COLO668 (cell line): Measurements from ENCODE around the gene PKP4.
"Not testable (repeated sequence)": the region's sequence is repeated elsewhere in the genome, so short reads cannot be mapped to it uniquely, and the experiment has no call there.

ENCODE experiments used
- DNase-seq: peaks from one replicate; lab custom pipeline; 2025; ENCODE audit not compliant: unreplicated experiment; lab: John Stamatoyannopoulos, UW

PKP4 gene, protein sequence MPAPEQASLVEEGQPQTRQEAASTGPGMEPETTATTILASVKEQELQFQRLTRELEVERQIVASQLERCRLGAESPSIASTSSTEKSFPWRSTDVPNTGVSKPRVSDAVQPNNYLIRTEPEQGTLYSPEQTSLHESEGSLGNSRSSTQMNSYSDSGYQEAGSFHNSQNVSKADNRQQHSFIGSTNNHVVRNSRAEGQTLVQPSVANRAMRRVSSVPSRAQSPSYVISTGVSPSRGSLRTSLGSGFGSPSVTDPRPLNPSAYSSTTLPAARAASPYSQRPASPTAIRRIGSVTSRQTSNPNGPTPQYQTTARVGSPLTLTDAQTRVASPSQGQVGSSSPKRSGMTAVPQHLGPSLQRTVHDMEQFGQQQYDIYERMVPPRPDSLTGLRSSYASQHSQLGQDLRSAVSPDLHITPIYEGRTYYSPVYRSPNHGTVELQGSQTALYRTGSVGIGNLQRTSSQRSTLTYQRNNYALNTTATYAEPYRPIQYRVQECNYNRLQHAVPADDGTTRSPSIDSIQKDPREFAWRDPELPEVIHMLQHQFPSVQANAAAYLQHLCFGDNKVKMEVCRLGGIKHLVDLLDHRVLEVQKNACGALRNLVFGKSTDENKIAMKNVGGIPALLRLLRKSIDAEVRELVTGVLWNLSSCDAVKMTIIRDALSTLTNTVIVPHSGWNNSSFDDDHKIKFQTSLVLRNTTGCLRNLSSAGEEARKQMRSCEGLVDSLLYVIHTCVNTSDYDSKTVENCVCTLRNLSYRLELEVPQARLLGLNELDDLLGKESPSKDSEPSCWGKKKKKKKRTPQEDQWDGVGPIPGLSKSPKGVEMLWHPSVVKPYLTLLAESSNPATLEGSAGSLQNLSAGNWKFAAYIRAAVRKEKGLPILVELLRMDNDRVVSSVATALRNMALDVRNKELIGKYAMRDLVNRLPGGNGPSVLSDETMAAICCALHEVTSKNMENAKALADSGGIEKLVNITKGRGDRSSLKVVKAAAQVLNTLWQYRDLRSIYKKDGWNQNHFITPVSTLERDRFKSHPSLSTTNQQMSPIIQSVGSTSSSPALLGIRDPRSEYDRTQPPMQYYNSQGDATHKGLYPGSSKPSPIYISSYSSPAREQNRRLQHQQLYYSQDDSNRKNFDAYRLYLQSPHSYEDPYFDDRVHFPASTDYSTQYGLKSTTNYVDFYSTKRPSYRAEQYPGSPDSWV

DNA sequence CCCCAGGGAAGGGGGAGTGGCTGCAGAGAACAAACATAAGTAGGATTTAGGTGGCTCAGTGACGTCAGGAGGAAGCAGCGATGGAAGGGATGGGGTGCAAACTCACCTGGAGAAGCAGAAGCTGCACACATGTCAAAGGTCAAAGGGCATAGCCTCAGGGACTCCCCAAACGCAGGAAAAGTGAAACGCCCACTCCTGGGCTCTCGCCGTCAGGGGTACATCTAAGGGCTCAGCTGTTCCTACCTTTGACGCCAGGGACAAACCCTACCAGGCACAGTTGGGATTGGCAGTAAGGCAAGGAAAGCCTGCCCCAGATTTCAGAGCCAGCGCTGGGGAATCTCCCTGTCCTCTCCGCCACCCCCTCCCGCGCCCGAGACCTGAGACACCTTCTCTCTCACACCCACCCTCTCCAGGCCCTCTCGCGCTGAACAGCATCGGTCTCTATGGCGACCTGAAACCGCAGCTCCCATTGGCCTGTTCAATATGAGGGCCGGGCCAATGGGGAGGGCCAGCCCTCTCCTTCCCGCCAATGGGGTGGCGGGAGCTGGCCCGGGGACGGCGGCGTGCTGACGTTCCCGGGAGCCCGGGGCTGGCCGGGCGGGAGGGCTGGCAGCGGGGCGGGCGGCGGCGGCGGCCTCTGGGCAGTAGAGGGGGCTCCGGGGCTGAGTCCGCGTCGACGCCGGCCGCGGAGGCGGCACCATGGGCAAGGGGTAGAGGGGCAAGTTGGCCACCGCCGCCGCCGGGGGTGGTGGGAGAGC, at the start of gene PKP4, which contains the start of gene CCDC148:
PKP4 (plus strand) TSS at position 644 of the 758 bp plus-strand sequence. CDS start 76,233 bp downstream, outside the sequence.
CCDC148 (minus strand) TSS at position 445 of the 758 bp plus-strand sequence; CDS start at position 131, 314 bp downstream.
- peak; percentile 95 for DNase-seq

DNA sequence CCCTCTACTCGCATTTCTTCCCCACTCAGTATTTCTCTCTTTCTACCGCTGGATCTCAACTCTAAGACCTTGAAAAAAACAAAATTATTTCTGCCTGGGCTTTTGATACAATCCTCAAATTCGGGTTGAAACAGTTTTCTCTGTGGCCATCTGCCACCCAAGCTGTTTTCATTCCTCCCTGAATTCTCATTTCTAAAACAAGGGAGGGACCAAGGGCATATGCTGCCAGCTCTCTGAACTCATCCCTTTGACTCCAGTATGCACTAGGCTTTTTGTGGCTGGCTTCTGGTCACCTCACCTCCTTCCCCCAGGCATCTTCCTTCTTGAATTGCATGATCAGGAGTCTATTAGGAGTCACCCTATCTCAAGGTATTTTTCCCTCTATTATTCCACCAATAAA, 49.7 kb upstream of the PKP4 start:
- no peak for DNase-seq

DNA sequence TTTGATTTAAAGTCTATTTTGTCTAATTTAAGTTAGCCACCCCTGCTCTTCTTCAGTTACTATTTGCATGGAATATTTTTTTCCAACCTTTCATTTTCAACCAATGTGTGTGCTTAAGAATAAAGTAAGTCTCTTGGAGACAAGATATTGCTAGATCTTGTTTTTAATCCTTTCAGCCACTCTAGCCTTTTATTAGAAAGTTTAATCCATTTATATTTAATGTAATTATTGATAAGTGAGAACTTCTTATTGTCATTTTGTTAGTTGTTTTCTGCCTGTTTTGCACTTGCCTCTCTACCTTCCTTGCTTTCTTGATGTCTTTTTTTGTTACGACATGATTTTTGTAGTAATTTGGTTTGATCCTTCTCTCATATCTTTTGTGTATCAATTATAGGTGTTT, 46.6 kb upstream of the PKP4 start:
- no peak for DNase-seq

DNA sequence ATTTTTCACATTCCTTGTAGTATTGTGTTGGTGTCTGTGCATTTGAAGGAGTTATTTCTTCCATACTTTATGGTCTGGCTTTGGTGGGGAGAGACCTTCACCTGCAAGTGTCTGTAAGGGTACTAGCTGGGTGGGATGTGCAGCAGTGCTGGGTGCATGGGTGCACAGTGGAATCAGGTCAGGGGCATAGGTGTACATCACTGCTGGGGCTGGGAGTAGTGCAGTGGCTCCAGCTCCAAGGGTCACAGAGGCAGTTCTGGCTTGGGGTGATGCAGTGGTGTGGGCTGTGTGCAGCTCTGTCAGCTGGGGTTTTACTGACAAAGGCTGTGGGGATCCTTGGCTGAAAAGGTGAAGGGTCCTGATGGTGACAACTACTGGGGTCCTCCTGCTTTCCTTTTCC, 45.0 kb upstream of the PKP4 start:
- DNase-seq: no peak

DNA sequence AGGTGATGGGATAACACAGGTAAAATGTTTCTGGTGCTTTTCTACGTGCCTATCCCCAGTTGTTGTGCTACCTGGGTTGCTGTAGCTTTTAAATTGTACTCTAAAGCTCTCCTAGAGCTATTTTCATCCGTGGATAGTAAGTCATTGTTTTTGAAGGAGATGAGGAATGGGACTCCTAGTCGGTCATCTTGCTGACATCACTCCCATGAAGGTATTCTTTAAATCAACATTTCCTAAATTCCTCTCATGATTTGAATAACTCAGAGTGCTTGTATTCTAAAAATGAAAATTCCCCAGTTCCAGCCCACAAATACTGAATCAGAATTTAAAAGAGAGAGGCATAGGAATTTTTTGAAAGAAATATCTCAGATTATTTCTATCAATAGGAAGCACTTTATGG, 44.5 kb upstream of the PKP4 start:
- no peak for DNase-seq

DNA sequence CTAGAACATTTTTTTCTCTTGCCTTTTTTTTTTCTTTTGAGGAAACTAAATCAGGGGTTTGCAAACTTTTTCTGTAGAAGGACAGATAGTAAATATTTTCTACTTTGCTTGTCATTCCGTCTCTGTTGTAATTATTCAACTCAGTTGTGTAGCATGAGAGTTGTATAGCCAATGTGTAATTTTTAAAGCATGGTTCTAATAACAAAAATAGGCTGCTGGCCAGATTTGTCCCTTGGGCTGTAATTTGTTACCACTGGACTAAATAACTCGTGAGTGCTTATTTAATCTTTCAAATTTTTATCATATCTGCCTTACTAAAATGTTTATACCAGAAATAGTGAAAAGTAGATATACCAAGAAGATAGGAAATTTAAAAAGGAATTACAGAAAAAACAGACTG, 43.2 kb upstream of the PKP4 start:
- DNase-seq: no peak

DNA sequence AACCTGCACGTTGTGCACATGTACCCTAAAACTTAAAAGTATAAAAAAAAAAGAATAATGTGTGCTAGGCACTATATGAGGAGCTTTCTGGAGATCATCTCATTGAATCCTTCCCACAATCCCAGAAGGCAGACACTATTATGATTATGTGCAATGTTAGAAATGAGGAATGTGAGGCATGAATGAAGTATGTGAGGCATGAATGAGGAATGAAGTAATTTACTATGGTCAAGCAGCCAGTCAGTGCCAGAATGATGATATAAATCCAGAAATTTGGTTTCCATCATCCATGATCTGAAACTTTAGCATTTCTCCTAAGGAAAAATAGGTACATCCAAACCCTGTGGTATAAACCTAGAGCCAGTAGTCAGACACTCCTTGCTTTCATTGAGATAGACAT, 42.2 kb upstream of the PKP4 start:
- no peak for DNase-seq

DNA sequence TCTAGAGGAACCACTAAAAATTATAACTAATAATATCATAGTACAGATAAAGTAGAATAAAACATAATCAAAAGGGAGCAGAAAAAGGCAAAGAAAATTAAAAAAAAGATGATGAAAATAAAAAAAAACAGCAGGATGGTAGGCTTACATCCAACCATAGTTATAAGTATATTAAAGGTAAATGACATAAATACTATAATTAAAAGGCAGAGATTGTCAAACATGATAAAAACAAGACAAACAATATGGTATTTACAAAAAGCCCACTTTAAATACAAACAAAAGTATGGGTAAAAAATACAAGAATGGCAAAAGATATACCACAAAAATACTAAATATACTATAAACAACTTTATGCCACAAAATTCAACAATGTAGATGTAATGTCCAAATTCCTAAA, 24.6 kb upstream of the PKP4 start:
- no peak for DNase-seq

DNA sequence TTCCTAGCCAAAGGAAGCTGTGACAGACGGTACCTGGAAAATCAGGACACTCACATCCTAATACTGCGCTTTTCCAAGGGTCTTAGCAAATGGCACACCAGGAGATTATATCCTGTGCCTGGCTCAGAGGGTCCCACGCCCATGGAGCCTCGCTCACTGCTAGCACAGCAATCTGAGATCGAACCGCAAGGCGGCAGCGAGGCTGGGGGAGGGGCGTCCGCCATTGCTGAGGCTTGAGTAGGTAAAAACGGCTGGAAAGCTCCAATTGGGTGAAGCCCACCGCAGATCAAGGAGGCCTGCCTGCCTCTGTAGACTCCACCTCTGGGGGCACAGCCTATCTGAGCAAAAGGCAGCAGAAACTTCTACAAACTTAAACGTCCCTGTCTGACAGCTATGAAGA, 23.0 kb upstream of the PKP4 start:
- not testable (repeated sequence) for DNase-seq

DNA sequence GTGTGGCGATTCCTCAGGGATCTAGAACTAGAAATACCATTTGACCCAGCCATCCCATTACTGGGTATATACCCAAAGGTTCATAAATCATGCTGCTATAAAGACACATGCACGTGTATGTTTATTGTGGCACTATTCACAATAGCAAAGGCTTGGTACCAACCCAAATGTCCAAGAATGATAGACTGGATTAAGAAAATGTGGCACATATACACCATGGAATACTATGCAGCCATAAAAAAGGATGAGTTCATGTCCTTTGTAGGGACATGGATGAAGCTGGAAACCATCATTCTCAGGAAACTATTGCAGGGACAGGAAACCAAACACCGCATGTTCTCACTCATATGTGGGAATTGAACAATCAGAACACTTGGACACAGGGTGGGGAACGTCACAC, 17.7 kb upstream of the PKP4 start:
- DNase-seq: not testable (repeated sequence)

DNA sequence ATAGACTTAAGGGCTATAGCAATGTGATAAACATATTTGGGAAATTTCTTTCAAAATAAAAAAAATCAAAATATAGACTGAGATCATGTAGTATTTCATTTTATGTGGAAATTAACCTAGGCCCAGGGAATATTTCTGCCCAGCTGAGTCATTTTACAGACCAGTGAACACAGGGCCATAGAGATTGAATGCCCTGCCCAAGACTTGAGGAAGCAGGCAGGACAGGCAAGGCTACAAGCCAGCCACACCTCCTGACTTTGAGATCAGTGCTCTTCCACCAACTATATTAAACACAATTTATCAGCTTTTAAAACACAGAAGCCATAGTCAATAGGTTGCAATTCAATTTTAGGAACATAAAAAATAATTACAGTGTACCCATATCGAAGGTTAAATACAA, 13.1 kb upstream of the PKP4 start:
- DNase-seq: no peak

DNA sequence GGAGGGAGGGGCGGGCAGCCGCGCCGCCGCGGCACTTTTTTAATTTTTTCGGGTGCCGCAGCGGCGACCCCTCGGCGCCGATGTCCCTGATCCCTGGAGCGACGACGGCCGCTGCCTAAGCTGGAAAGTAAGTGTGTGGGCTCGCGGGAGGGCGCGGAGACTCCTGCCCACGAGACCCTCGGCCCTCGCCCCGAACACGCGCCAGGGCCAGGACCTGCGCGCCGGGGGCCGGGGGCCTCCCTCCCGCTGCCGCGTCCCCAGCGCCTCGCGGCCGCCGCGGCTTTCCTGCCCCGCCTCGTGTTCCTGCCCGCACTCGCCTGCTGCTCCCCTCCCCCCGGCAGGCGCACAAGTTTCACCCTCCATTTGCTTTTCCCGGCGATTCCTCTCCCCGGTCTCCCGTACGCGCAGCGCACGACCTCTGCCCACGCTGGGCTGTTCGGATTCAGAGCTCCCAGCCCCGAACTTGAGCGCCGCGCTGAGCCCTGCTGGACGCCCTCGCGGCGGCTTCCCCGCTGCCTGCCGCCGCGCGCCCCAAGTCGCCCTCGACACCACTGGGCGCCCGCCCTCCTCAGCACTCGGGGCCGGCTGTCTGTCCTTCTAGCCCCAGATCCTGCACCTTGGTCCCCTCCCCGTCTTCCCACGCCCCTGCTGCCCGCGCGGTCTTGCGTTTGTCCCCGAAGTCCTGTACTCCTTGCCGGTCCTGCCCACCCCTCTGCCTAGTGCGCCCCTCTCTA, 507 bp downstream of the PKP4 start:
- peak; percentile 76 for DNase-seq

DNA sequence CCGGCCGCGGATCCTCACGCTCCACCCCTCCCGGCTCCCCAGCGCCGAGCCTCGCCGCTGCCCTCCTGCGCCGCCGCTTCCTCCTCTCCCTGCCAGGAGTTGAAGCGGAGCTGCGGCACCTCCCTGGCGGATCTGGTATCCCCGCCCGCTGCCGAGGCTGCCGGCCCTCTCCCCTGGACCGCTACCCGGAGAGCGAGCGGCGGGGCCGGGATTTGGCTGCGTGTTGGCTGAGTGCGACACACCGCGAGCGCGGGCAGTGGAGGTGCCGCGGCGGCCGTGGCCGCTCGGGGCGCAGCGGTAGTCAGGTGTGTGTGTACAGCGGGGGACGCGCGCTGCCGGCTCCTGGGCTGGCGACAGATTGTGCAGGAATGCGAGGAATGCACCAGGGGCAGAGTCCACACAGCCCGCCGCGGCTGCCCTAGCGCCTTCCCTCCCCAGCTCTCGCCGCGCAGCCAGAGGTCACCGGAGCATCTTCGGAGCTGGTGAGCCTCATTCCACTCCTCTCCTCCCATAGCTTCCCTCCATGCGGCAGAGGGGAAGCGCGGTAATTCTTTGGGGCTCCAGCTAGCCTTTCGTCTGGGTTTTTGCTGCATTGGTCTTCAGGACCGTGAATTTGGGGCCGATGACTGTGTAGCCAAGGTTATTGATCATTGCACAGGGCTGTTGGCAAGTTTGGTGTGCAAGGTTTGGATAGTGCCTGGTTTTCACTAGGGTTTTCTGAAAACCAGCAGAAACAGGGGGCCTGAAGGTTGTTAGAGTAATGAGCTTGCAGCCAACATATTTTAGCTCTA, 1.3 kb downstream of the PKP4 start:
- peak; percentile 88 for DNase-seq

DNA sequence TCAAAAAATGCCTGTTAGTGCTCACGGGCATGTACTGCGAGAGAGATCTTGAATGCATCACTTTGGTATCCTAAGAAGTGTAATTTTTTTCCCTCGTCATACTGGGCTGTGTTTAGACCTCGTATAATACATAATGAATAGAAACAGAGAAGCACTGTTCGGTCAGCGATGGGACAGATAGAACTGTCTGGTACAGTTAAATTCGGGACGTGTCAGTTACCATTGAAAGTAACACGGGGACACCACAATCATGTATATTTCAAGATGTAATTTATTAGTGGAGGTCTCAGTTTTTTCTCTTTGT, 1.8 kb downstream of the PKP4 start:
- DNase-seq: no peak

DNA sequence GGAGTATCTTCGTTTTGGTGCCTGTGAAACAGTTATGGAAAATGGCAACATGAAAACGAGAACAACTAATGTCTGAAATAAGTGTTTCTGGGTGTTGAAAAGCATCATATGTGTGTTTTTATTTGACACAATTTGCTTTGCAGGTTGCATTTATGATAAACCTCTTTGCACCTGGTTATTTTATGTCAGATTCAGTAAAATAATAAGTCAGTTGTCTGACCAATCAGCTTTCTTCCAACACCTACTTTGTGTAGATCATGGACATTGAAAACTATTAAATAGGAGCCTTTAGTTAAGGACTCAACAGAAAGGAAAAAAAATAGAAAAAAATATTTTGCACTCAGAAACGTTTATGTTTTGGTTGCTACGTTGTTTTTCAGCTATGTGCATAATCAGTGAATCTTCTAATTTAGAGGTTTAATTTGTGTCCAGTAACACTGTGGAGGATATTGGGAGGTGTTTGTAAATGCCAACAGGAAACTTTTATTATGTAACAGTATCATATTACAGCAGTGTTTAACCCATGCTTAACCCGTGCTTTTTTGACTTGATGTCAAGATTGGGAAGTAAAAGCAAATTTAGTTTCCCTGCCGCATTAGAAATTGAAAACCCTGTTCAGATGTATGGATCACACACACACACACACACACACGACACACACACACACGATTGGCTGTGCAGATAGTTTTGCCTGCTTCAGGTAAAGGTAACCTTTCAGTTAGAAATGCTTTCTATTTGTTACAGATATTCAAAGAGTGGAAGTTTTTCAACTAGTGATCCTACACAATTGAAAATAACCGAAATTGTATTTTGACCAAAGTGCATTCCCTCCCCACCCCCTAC, 2.6 kb downstream of the PKP4 start:
- no peak for DNase-seq

DNA sequence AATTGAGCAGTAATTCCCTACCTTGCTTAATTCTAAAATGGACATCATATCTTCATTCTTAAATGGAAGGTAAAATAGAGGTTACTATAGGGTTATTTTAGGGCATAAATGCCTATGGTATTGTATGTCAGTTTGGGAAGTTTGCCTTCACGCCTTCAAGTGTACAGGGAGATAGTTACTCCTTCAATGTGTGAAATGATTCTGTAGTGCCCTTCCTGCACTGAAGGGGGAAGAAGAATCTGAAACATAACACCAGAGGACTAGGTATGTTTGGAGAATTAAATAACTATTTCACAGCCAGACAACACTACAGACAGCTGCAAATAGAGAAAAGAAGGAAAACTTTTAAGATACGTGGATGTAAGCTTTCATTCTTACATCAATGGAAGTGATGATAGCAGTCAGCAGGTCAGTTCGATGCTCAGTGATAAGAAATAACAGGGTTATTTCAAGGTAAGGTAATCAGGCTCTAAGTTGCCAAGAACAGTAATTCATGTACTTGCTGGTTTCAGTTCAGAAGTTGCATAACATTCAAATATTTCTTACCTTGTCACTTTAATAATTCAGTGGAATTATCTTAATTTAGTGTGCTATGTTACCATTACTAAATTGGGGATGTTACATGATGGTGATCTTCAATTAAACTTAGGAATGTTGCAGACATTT, 4.0 kb downstream of the PKP4 start:
- no peak for DNase-seq

DNA sequence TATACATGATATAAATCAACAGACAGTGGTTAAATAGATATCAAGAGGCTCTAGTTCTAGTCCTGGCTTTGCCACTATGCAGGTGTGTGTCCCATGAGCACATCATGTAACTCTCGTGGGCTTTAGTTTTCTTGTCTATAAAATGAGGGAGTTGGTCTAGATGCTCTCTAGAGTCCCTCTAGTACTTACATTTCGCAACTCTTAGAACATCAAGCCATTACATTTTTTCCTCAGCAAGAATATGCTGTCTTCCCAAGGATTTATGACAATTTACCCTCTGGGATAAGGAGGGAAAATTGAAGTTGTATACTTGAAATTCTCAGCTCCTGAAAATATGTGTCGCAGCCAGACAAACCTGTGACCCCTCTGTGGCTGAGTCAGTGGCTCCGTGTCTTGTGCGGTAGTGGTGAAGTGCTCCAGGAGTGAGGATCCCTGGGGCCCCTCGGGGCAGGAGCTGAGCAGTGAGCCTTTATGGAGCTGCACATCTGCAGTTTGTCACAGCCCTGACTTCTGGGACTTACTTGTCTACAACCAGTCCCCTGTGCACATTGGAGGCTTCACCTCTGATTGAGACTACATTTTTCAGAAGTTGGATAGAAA, 6.8 kb downstream of the PKP4 start:
- no peak for DNase-seq
